CD4-positive, alpha-beta T cell treated with Interleukin-10 for 1 hour (primary cell): ENCODE data around the gene SCTR.

Experiments used
- DNase-seq: peaks from one replicate; pipeline ENCODE4 v3.0.0-alpha.2; 2020

The SCTR gene

GRCh38 chr2:119402645-119403560 is 121.4 kb downstream of the SCTR start:
- DNase-seq, result no peak

- DNase-seq, result no peak
Measured at GRCh38 chr2:119402106-119402505, 122.2 kb downstream of the SCTR start.

GRCh38 chr2:119397196-119397595 is 127.1 kb downstream of the SCTR start:
- no peak for DNase-seq

- no peak for DNase-seq
Measured at GRCh38 chr2:119393971-119394748, 130.1 kb downstream of the SCTR start.
